OCI-LY3 (cell line): ENCODE results near the gene UGT1A9.

ENCODE experiments used
- EZH2phosphoT487 ChIP-seq: fragments of 200-600 bp; shearing (Covaris generic); IDR thresholded peaks from 2 replicates; pipeline ENCODE4 v1.6.1; 2018; ENCODE audit warnings: antibody characterized with exemption, mixed run types, low read depth
- TF ChIP-seq, protein P1 (sequence below): fragments of 200-600, 300-600 bp; sonication (generic); IDR thresholded peaks from 2 replicates; pipeline ENCODE4 v1.5.1; 2014; ENCODE audit warnings: antibody characterized with exemption, low read length, low read depth

- no peak for TF ChIP-seq EZH2phosphoT487
- TF ChIP-seq, protein P1, sequence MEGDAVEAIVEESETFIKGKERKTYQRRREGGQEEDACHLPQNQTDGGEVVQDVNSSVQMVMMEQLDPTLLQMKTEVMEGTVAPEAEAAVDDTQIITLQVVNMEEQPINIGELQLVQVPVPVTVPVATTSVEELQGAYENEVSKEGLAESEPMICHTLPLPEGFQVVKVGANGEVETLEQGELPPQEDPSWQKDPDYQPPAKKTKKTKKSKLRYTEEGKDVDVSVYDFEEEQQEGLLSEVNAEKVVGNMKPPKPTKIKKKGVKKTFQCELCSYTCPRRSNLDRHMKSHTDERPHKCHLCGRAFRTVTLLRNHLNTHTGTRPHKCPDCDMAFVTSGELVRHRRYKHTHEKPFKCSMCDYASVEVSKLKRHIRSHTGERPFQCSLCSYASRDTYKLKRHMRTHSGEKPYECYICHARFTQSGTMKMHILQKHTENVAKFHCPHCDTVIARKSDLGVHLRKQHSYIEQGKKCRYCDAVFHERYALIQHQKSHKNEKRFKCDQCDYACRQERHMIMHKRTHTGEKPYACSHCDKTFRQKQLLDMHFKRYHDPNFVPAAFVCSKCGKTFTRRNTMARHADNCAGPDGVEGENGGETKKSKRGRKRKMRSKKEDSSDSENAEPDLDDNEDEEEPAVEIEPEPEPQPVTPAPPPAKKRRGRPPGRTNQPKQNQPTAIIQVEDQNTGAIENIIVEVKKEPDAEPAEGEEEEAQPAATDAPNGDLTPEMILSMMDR = no peak
Measured at GRCh38 chr2:233764264-233764663, 92.6 kb downstream of the UGT1A9 start.
